Thyroid gland (tissue), 4 donors: ENCODE results near the gene PTBP2. TPM values are rescaled to one million over a fixed set of nuclear protein-coding genes. Genes with fewer than 3 reads are reported as not detected.

ENCODE experiments used
- DNase-seq, 2 donors: peaks; one replicate each; pipeline ENCODE4 v3.0.0-alpha.2; 2019
- H3K27ac ChIP-seq, 3 donors: fragments of 200-600 bp; sonication (generic); 1 replicate in 2 of 3; 2 replicates in 1 of 3; pipeline ENCODE4 v1.5.1; 2016 to 2019; ENCODE audit warnings: mild to moderate bottlenecking in 1 of 3, moderate library complexity in 1 of 3
- H3K27me3 ChIP-seq: fragments of 200-600 bp; sonication (generic); one replicate; pipeline ENCODE4 v1.5.1; 2019
- H3K36me3 ChIP-seq, 2 donors: fragments of 200-600 bp; sonication (generic); one replicate each; pipeline ENCODE4 v1.5.1; 2016 to 2019
- H3K4me1 ChIP-seq, 2 donors: fragments of 200-600 bp; sonication (generic); one replicate each; pipeline ENCODE4 v1.5.1; 2017 to 2019
- H3K4me3 ChIP-seq, 3 donors: fragments of 200-600 bp; sonication (generic); replicated peaks in 1 of 3; 1 replicate in 2 of 3; 2 replicates in 1 of 3; pipeline ENCODE4 v1.5.1; 2016; ENCODE audit warnings: mild to moderate bottlenecking in 1 of 3
- H3K9me3 ChIP-seq: fragments of 200-600 bp; sonication (generic); one replicate; pipeline ENCODE4 v1.5.1; 2017
- POLR2A ChIP-seq, 2 donors: fragments of 450-650 bp; IDR thresholded peaks; one replicate each; pipeline ENCODE4 v1.6.1; 2017; ENCODE audit warnings: antibody characterized with exemption in 2 of 2, mild to moderate bottlenecking in 2 of 2, moderate library complexity in 1 of 2
- WGBS, 2 donors: methylation state at CpG; one replicate each; pipeline ENCODE4 v1.1.5; 2017; 5-methylcytosine and 5-hydroxymethylcytosine counted together
- intact Hi-C: fragments of 100-400 bp; cut with DNase I; formaldehyde crosslinking; loops from one replicate; pipeline ENCODE4 v1.15.1; 2023
- total RNA-seq, 4 donors: library from RNA; depleted of rRNA; stranded (reverse); fragments of >200 nt; gene quantifications; one replicate each; pipeline ENCODE4 v1.2.3, GENCODE V29; 2016
- TF ChIP-seq, protein P1 (sequence below), 6 experiments: fragments of 200-600 bp in 3 of 6; fragments of 450-650 bp in 3 of 6; sonication (generic) in 3 of 6; IDR thresholded peaks; one replicate each; pipeline ENCODE4 v1.5.1; 2016 to 2019; ENCODE audit warnings: antibody characterized with exemption in 6 of 6, mild to moderate bottlenecking in 2 of 6, inconsistent platforms in 1 of 6, moderate library complexity in 1 of 6

PTBP2 gene
- total RNA-seq, 4 donors from 2014 or later = 69.9 to 99.3 (median 91.8) TPM

DNA sequence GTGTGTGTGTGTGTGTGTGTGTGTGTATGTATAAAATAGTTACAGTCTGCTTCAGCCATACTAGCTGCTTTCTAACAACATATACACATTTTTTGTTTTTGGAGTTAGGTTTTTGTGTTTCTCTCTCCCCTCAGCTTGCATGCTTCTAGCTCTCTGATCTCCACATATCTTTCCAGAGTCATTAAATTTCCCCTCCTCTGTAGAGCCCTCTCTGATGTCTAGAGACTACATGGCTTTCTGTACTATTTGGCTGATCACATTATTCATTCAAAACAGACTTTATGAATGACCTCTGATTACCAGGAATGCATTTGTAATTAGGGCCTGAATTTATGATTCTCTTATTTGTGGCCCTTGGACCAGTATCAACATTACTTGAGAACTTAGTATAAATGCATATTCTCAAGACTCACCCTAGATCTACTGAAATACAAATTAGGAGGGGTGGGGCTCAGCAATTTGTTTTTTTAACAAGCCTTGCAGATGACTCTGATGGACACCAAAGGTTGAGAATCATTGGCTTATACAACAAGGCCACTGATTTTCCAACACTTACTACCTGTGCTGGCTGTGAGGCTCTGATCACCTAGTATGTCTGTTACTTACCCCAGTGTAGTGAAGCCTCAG lies 104.5 kb downstream of the PTBP2 start:
- intact Hi-C loops = no loop called here
- Histone ChIP-seq H3K36me3 (no peaks in the 10 kb centered on the region), H3K27me3 (no peaks in the 10 kb centered on the region), H3K4me1 (no peaks in the 10 kb centered on the region), H3K27ac (no peak overlapping the region), H3K4me3 (no peak overlapping the region), H3K9me3 (no peaks in the 10 kb centered on the region)
- no peak for TF ChIP-seq POLR2A (IDR thresholded peaks at IDR 0.05)
- TF ChIP-seq, protein P1, sequence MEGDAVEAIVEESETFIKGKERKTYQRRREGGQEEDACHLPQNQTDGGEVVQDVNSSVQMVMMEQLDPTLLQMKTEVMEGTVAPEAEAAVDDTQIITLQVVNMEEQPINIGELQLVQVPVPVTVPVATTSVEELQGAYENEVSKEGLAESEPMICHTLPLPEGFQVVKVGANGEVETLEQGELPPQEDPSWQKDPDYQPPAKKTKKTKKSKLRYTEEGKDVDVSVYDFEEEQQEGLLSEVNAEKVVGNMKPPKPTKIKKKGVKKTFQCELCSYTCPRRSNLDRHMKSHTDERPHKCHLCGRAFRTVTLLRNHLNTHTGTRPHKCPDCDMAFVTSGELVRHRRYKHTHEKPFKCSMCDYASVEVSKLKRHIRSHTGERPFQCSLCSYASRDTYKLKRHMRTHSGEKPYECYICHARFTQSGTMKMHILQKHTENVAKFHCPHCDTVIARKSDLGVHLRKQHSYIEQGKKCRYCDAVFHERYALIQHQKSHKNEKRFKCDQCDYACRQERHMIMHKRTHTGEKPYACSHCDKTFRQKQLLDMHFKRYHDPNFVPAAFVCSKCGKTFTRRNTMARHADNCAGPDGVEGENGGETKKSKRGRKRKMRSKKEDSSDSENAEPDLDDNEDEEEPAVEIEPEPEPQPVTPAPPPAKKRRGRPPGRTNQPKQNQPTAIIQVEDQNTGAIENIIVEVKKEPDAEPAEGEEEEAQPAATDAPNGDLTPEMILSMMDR (IDR thresholded peaks at IDR 0.05) = no peak
- DNase-seq = no peak

DNA sequence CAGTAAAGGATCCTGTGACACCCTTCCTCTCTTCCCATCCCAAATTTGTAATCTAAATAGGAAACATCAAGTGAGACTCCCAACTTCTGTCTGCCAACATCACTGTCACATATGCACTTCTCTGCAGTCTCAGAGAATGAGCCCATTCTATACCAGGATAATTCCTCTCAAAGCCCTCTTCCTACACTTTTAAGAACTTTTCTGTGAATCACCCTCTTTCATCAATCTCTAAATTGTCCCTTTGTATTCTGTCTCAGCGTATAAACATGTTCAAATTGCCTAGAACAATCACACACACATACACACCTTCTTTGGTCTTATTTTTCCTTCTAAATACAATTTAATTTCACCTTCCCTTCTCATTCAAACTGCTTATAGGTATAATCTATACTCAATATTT lies 111.8 kb downstream of the PTBP2 start:
- Histone ChIP-seq H3K9me3 (no peaks in the 10 kb centered on the region), H3K27me3 (no peaks in the 10 kb centered on the region), H3K4me3 (no peak overlapping the region), H3K36me3 (no peaks in the 10 kb centered on the region), H3K27ac (no peak overlapping the region), H3K4me1 (no peaks in the 10 kb centered on the region)
- intact Hi-C loops = no loop called here
- DNase-seq = no peak
- TF ChIP-seq POLR2A (IDR thresholded peaks at IDR 0.05) = no peak
- TF ChIP-seq, protein P1 (IDR thresholded peaks at IDR 0.05) = no peak
- 95 to 98% methylated on average over 1 of the region's 1 CpG for WGBS, 2 donors

DNA sequence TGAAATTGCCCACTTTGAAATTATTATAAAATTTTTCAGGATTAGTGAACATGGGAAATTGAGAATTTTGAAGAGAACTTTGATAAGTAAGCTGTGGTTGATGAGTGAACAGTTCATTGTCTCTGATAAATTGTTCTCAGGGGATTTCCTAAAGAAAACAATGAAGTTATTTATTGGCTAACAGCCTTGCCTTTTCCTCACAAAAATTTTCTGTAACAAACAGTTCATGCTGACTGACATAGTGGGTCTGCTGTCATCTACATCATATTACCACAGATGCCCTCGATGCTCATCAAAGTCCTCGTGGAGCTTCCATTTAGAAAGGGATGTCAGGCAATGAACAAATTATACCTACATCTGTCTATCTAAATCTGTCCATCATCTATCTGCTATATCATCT lies 113.4 kb downstream of the PTBP2 start:
- no peak overlapping the region for H3K27ac ChIP-seq
- WGBS, 2 donors = 86 to 87% methylated on average over 2 of the region's 2 CpGs
- no peak overlapping the region for H3K4me3 ChIP-seq
- no peaks in the 10 kb centered on the region for H3K4me1 ChIP-seq
- no peak for DNase-seq
- H3K27me3 ChIP-seq = no peaks in the 10 kb centered on the region
- intact Hi-C loops = no loop called here
- H3K9me3 ChIP-seq = no peaks in the 10 kb centered on the region
- TF ChIP-seq POLR2A (IDR thresholded peaks at IDR 0.05) = no peak
- TF ChIP-seq, protein P1 (IDR thresholded peaks at IDR 0.05) = no peak
- H3K36me3 ChIP-seq = no peaks in the 10 kb centered on the region

DNA sequence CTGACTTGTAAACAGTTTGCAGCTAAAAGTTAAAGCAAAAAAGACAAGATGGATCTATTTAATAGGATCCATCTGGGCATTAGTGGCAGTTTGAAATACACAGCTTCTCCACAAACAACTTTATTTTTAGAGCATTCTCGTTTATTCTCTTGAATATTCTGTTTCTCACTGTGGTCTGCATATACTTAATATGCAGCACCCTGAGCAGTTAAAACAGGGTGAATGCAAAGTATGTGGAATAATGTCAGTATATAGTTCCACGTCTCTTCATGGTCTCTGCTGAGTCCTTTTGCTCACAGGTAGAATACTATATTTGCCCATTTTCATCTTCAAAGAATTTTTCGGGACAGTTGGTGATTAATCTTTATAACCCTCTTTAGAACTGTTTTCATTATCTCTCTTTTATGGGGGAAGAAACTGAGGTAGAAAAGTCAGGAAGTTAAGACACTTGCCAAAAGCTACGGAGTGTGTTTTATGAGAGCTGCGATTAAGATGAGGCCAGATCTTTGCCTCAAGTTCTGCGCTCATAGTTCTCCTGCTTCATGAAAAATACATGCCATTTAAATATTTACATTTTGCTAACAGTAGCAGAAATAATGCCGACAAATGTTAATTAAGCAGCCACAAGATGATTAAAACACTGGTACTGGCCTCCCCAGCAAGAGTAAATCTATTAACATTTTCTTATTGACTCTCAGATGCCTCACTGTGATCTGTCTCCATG lies 115.6 kb downstream of the PTBP2 start:
- no peaks in the 10 kb centered on the region for H3K36me3 ChIP-seq
- no peak for TF ChIP-seq POLR2A (IDR thresholded peaks at IDR 0.05)
- TF ChIP-seq, protein P1 (IDR thresholded peaks at IDR 0.05) = no peak
- no peaks in the 10 kb centered on the region for H3K27me3 ChIP-seq
- no peak overlapping the region for H3K4me3 ChIP-seq
- no peak overlapping the region for H3K27ac ChIP-seq
- 79 to 86% methylated on average over 7 of the region's 7 CpGs for WGBS, 2 donors
- no peaks in the 10 kb centered on the region for H3K4me1 ChIP-seq
- intact Hi-C loops = no loop called here
- no peaks in the 10 kb centered on the region for H3K9me3 ChIP-seq
- no peak for DNase-seq

DNA sequence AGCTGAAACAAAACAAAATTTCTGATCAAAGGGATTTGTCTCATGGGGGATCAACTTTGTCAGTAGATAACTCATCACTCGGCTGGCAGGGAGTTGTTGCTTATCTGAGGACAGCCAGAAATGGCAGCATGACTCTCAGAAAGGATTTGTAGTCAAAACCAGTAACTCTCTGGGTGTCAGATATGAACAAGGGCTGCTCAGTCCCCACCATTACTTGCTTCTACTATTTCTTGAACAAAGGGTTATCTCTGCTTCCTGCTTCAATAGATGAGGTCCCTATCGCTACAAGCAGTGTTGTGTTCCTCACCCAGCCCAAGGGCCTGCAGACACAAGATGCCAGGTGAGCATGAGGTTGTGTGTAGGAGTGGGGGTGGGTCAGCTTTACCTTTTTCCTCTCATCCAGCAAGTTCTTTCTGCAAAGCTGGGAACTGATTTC lies 116.2 kb downstream of the PTBP2 start:
- Histone ChIP-seq H3K4me3 (no peak overlapping the region), H3K9me3 (no peaks in the 10 kb centered on the region), H3K27ac (no peak overlapping the region), H3K4me1 (no peaks in the 10 kb centered on the region), H3K36me3 (no peaks in the 10 kb centered on the region), H3K27me3 (no peaks in the 10 kb centered on the region)
- intact Hi-C loops = no loop called here
- no peak for TF ChIP-seq POLR2A (IDR thresholded peaks at IDR 0.05)
- TF ChIP-seq, protein P1 (IDR thresholded peaks at IDR 0.05) = no peak
- 74 to 75% methylated on average over 2 of the region's 2 CpGs for WGBS, 2 donors
- DNase-seq = no peak
